ENCODE results near the gene KLK15. TPM values are rescaled to one million over a fixed set of nuclear protein-coding genes. Genes with fewer than 3 reads are reported as not detected.
"Not testable (repeated sequence)": the region's sequence is repeated elsewhere in the genome, so short reads cannot be mapped to it uniquely, and the experiment has no call there.

KLK15 gene
- total and polyA plus RNA-seq, 2 of the 4 experiments (the other 2 are of a cell fraction) = not detected

DNA sequence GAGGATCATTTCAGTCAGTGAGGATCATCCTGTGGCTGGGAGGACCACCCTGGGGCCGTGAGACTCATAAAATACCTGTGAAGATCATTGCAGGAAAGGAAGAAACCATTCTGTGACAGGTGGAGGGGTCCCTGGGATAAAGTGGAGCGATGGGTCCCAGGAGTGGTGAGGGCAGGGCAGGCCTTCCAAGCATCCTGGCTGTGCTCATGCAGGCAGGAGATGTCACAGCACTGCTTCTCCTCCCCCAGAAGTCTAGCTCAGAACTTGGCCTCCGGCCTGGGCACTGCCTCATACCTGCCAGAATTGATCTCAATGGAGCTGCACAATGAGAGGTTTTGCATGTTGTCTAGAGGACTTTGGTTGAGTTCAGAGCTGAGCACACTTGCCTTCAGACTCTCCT lies 20.9 kb downstream of the KLK15 start:
- no peak overlapping the region for H2AK5ac ChIP-seq (ENCODE audit: low read depth, low read length)
- H3K4me3 ChIP-seq (ENCODE audit: insufficient read depth, low read depth, low read length) = no peak overlapping the region
- WGBS, 2 experiments (ENCODE audit: extremely low coverage in 2 of 2, insufficient read length in 1 of 2) = no CpG with 5 or more reads among the region's 3 CpGs
- peaks cover 10% of the 10 kb centered on the region for H3K27me3 ChIP-seq (ENCODE audit: control insufficient read depth, insufficient read depth, low read length)
- no peaks in the 10 kb centered on the region for H3K9me1 ChIP-seq (ENCODE audit: insufficient read depth, low read length)
- intact Hi-C loops (cut with micrococcal nuclease) = no loop called here
- ATAC-seq (ENCODE audit: low read depth) (no peak), DNase-seq (no peak)
- H3K4me2 ChIP-seq (ENCODE audit: low read depth, low read length) = no peak overlapping the region
- no peak overlapping the region for H2BK20ac ChIP-seq (ENCODE audit: low read depth, low read length)
- H3K23ac ChIP-seq (ENCODE audit: low read depth, low read length) = no peak overlapping the region
- H3K36me3 ChIP-seq (ENCODE audit: control insufficient read depth, insufficient read depth, low read length) = no peaks in the 10 kb centered on the region
- no peaks in the 10 kb centered on the region for H3K4me1 ChIP-seq (ENCODE audit: control insufficient read depth, insufficient read depth, low read length)
- no peak overlapping the region for H2BK120ac ChIP-seq (ENCODE audit: low read depth, low read length)
- H3K56ac ChIP-seq (ENCODE audit: extremely low read depth, insufficient read depth, low read length) = no peak overlapping the region
- H4K20me1 ChIP-seq (ENCODE audit: insufficient read depth, low read length) = no peaks in the 10 kb centered on the region
- no peaks in the 10 kb centered on the region for H3K9me3 ChIP-seq (ENCODE audit: control insufficient read depth, insufficient read depth, low read length)
- no peak overlapping the region for H4K8ac ChIP-seq (ENCODE audit: low read depth in 2 of 2, low read length in 2 of 2)
- no peak overlapping the region for H2AFZ ChIP-seq (replicated peaks; ENCODE audit: low read length, poor library complexity)
- no peak overlapping the region for H4K5ac ChIP-seq (ENCODE audit: low read depth, low read length)
- H3K4ac ChIP-seq (ENCODE audit: low read depth, low read length) = no peak overlapping the region
- no peak overlapping the region for H2BK5ac ChIP-seq (ENCODE audit: low read depth, low read length, poor library complexity, severe bottlenecking)
- dilution Hi-C loops (cut with HindIII; ENCODE audit: low sequenced_read_pairs, unreplicated experiment) = no loop called here
- ChIA-PET CTCF (no interaction called here), POLR2A (ENCODE audit: unreplicated experiment) (no interaction called here)
- H3K9ac ChIP-seq (ENCODE audit: low read depth, low read length) = no peak overlapping the region
- H2AK9ac ChIP-seq (replicated peaks; ENCODE audit: low read depth, low read length, poor library complexity) = no peak overlapping the region
- TF ChIP-seq MXI1 (IDR thresholded peaks at IDR 0.05; ENCODE audit: borderline replicate concordance, low read depth, low read length) (no peak), MAZ (IDR thresholded peaks at IDR 0.05; ENCODE audit: borderline replicate concordance, low read depth, low read length) (no peak), CHD1 (IDR thresholded peaks at IDR 0.05; ENCODE audit: low read depth, low read length) (no peak), RCOR1 (IDR thresholded peaks at IDR 0.05; ENCODE audit: insufficient replicate concordance, low read length) (no peak), MAFK (IDR thresholded peaks at IDR 0.05; ENCODE audit: low read depth, low read length) (no peak)
- no peak overlapping the region for H3K27ac ChIP-seq (ENCODE audit: insufficient read depth, low read length)
- H4K91ac ChIP-seq (ENCODE audit: insufficient read depth, low read depth, low read length) = no peak overlapping the region
- in situ Hi-C loops (cut with MboI; ENCODE audit: low sequenced_read_pairs) = no loop called here
- no TSS peak for BruUV-seq (replicated peaks)
- H3K14ac ChIP-seq (replicated peaks; ENCODE audit: low read depth, low read length) = no peak overlapping the region
- no peaks in the 10 kb centered on the region for H3K79me1 ChIP-seq (ENCODE audit: low read depth in 1 of 2, low read length in 2 of 2)
- H3K18ac ChIP-seq (ENCODE audit: low read depth, low read length) = no peak overlapping the region
- no peak overlapping the region for H2BK15ac ChIP-seq (ENCODE audit: low read depth, low read length)

DNA sequence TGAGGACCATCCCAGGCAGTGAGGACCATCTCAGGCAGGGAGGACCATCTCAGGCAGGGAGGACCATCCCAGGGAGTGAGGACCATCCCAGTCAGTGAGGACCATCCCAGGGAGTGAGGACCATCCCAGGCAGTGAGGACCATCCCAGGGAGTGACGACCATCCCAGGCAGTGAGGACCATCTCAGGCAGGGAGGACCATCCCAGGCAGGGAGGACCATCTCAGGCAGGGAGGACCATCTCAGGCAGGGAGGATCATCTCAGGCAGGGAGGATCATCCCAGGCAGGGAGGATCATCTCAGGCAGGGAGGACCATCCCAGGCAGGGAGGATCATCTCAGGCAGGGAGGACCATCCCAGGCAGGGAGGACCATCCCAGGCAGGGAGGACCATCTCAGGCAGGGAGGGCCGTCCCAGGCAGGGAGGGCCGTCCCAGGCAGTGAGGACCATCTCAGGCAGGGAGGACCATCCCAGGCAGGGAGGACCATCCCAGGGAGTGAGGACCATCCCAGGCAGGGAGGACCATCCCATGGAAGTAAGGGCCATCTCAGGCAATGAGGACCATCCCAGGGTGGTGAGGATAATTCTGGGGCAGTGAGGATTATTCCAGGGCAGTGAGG lies 21.6 kb downstream of the KLK15 start:
- H2AK5ac ChIP-seq (ENCODE audit: low read depth, low read length); H4K20me1 ChIP-seq (ENCODE audit: insufficient read depth, low read length); dilution Hi-C loops (cut with HindIII; ENCODE audit: low sequenced_read_pairs, unreplicated experiment); H3K23ac ChIP-seq (ENCODE audit: low read depth, low read length); H3K4me2 ChIP-seq (ENCODE audit: low read depth, low read length); POLR2A ChIA-PET (ENCODE audit: unreplicated experiment); H3K4me3 ChIP-seq (ENCODE audit: insufficient read depth, low read depth, low read length); H3K4me1 ChIP-seq (ENCODE audit: control insufficient read depth, insufficient read depth, low read length); DNase-seq; in situ Hi-C loops (cut with MboI; ENCODE audit: low sequenced_read_pairs); H2BK15ac ChIP-seq (ENCODE audit: low read depth, low read length); H2AK9ac ChIP-seq (replicated peaks; ENCODE audit: low read depth, low read length, poor library complexity); H3K9me3 ChIP-seq (ENCODE audit: control insufficient read depth, insufficient read depth, low read length); H3K27me3 ChIP-seq (ENCODE audit: control insufficient read depth, insufficient read depth, low read length); H3K9ac ChIP-seq (ENCODE audit: low read depth, low read length); ATAC-seq (ENCODE audit: low read depth); H3K79me1 ChIP-seq (ENCODE audit: low read depth in 1 of 2, low read length in 2 of 2); H3K56ac ChIP-seq (ENCODE audit: extremely low read depth, insufficient read depth, low read length); H3K27ac ChIP-seq (ENCODE audit: insufficient read depth, low read length); H3K36me3 ChIP-seq (ENCODE audit: control insufficient read depth, insufficient read depth, low read length); H3K14ac ChIP-seq (replicated peaks; ENCODE audit: low read depth, low read length); H2BK5ac ChIP-seq (ENCODE audit: low read depth, low read length, poor library complexity, severe bottlenecking); H3K4ac ChIP-seq (ENCODE audit: low read depth, low read length); H2AFZ ChIP-seq (replicated peaks; ENCODE audit: low read length, poor library complexity); H2BK20ac ChIP-seq (ENCODE audit: low read depth, low read length); intact Hi-C loops (cut with micrococcal nuclease); CTCF ChIA-PET; H4K8ac ChIP-seq (ENCODE audit: low read depth in 2 of 2, low read length in 2 of 2); BruUV-seq (replicated peaks); H2BK120ac ChIP-seq (ENCODE audit: low read depth, low read length); H4K91ac ChIP-seq (ENCODE audit: insufficient read depth, low read depth, low read length); H3K18ac ChIP-seq (ENCODE audit: low read depth, low read length); H4K5ac ChIP-seq (ENCODE audit: low read depth, low read length); H3K9me1 ChIP-seq (ENCODE audit: insufficient read depth, low read length): not testable (repeated sequence)
- 20% methylated on average over 1 of the region's 3 CpGs; no CpG with 5 or more reads in 1 of the 2 experiments for WGBS, 2 experiments (ENCODE audit: extremely low coverage in 2 of 2, insufficient read length in 1 of 2)

Measured in IMR-90 (cell line).